ENCODE measurements around the gene MARCHF7.

- TF ChIP-seq CTCF (IDR thresholded peaks at IDR 0.05; ENCODE audit: poor library complexity) (no peak), EZH2 (IDR thresholded peaks at IDR 0.05; ENCODE audit: borderline replicate concordance) (no peak)
These were observed 38.6 kb downstream of the MARCHF7 start for GRCh38 chr2:159750873-159751272.

All from hepatocyte (in vitro differentiated cells).